HG03159 (cell line): ENCODE data around the gene ATP9B.

Experiments
- ATAC-seq: cut with Tn5 transposase; IDR thresholded peaks from one replicate; pipeline ENCODE4 v1.9.1; 2021; ENCODE audit warnings: mild to moderate bottlenecking, moderate library complexity; ENCODE audit not compliant: unreplicated experiment

ATP9B gene

GRCh38 chr18:79402977-79403722, 334.0 kb downstream of the ATP9B start:
- no peak for ATAC-seq

GRCh38 chr18:79403723-79404566, 334.8 kb downstream of the ATP9B start:
- ATAC-seq = no peak

- no peak for ATAC-seq
Measured at GRCh38 chr18:79404567-79404910, 335.3 kb downstream of the ATP9B start.

- no peak for ATAC-seq
Measured at GRCh38 chr18:79405019-79405780, 336.0 kb downstream of the ATP9B start.

- ATAC-seq = peak; percentile 77
Measured at GRCh38 chr18:79405781-79406575, 336.8 kb downstream of the ATP9B start.

GRCh38 chr18:79406708-79407107, 337.5 kb downstream of the ATP9B start:
- ATAC-seq = no peak

GRCh38 chr18:79409313-79409712, 340.1 kb downstream of the ATP9B start:
- no peak for ATAC-seq

- ATAC-seq = no peak
Measured at GRCh38 chr18:79410171-79410641, 341.0 kb downstream of the ATP9B start.

GRCh38 chr18:79410731-79411613, 341.8 kb downstream of the ATP9B start:
- ATAC-seq = no peak

- no peak for ATAC-seq
Measured at GRCh38 chr18:79411614-79412526, 342.7 kb downstream of the ATP9B start.

GRCh38 chr18:79413025-79413424, 343.8 kb downstream of the ATP9B start:
- no peak for ATAC-seq

- ATAC-seq = no peak
Measured at GRCh38 chr18:79413426-79413825, 344.2 kb downstream of the ATP9B start.

GRCh38 chr18:79413901-79414300, 344.7 kb downstream of the ATP9B start:
- no peak for ATAC-seq

GRCh38 chr18:79416022-79416676, 347.0 kb downstream of the ATP9B start:
- ATAC-seq = no peak

- no peak for ATAC-seq
Measured at GRCh38 chr18:79416677-79417052, 347.5 kb downstream of the ATP9B start.

- ATAC-seq = no peak
Measured at GRCh38 chr18:79418236-79418635, 349.0 kb downstream of the ATP9B start.

- no peak for ATAC-seq
Measured at GRCh38 chr18:79418642-79419041, 349.4 kb downstream of the ATP9B start.
